ENCODE results near the gene ZNF579.

GRCh38 chr19:55537741-55538111 is 42.9 kb downstream of the ZNF579 start:
- TF ChIP-seq ZNF274 (IDR thresholded peaks at IDR 0.05; ENCODE audit: low read depth, low read length) (no peak), YY1 (IDR thresholded peaks at IDR 0.05; ENCODE audit: insufficient read depth, insufficient read length) (no peak), SUZ12 (IDR thresholded peaks at IDR 0.05; ENCODE audit: extremely low read depth, insufficient read depth, insufficient read length) (no peak)

Data from NT2/D1 (cell line).